ENCODE data around the gene EOGT. TPM values are rescaled to one million over a fixed set of nuclear protein-coding genes. Genes with fewer than 3 reads are reported as not detected.

The EOGT gene
- polyA plus RNA-seq, 2 donors: 13.3 to 28.1 TPM

DNA sequence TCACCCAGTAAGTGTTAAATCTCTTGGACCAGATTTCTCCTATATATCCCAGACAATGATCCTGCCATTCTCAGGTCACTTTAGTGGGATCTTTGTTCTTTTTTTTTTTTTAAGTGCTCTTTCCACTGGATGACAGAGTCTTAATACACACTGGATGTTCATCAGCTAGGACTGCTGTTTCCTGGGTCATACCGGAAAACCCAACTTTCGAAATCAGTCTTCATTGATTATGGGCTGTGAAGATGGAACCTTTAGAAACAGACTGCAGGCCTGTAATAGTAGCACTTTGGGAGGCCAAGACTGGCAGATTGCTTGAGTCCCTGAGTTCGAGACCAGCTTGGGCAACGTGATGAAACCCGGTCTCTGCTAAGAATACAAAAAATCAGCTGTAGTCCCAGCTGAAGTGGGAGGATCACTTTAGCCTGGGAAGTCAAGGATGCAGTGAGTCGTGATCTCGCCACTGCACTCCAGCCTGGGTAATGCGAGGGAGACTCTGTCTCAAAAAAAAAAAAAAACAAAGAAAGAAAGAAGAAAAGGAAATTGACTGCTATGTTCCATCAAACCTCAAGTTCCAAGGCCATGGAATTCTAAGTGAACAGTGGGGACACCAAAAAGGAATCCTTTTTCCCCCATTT, 2.3 kb downstream of the EOGT start:
- H3K4me3 ChIP-seq (ENCODE audit: low read depth in 1 of 2, low read length in 2 of 2): no peak overlapping the region
- H3K27ac ChIP-seq (ENCODE audit: low read depth in 2 of 2, low read length in 1 of 2): peak overlapping the region; percentile 13 to 47
- peaks cover 0 to 3% of the 10 kb centered on the region in 2 donors for H3K4me1 ChIP-seq (ENCODE audit: control insufficient read depth in 2 of 2, insufficient read depth in 2 of 2, low read length in 1 of 2)
- H3K36me3 ChIP-seq (ENCODE audit: control insufficient read depth in 2 of 2, insufficient read depth in 2 of 2, low read length in 1 of 2): no peaks in the 10 kb centered on the region
- H3K27me3 ChIP-seq (ENCODE audit: control insufficient read depth in 1 of 2, insufficient read depth in 2 of 2, low read length in 2 of 2): no peaks in the 10 kb centered on the region
- WGBS, 2 donors: 90 to 93% methylated on average over 8 of the region's 8 CpGs
- no peaks in the 10 kb centered on the region for H3K9me3 ChIP-seq (ENCODE audit: control insufficient read depth in 2 of 2, insufficient read depth in 1 of 2, low read depth in 1 of 2, low read length in 1 of 2)

DNA sequence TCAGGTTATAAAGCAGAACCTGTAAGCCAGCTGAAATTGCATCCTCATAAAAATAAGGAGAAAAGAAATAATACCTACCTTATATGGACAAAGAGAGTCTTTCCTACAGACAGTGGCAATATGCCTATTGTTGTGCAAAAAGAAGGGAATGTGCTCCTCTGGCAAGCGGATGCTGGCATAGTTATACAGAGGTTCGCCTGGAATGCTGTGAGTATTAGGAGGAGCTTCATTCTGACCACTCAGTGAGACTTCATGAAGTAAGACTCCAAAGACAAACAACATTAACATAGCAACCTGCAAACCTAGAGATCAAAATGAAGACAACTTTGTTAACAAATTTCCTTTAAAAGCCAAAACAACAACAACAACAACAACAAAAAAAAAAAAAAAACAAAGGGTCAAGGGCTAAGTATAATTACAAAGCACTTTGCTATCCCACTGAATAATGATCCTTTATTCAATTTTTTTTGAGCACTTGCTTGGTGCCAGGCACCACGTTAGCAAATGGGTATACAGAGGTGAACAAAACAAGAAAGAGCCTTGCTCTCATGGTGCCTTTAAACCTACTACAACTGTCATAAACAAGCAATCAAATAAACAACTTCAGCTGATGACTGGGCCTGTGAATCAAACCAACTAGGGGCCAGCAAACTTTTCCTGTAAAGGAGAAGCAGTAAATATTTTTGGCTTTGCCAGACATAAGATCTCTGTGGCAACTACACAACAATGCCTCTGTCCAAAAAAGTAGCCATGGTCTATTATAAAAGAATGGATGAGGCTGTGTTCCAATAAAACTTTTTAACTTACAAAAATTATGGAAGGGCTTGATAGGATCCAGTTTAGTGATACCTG, 3.7 kb downstream of the EOGT start:
- Histone ChIP-seq H3K9me3 (ENCODE audit: control insufficient read depth in 2 of 2, insufficient read depth in 1 of 2, low read depth in 1 of 2, low read length in 1 of 2) (no peaks in the 10 kb centered on the region), H3K4me3 (ENCODE audit: low read depth in 1 of 2, low read length in 2 of 2) (no peak overlapping the region), H3K27me3 (ENCODE audit: control insufficient read depth in 1 of 2, insufficient read depth in 2 of 2, low read length in 2 of 2) (no peaks in the 10 kb centered on the region), H3K4me1 (ENCODE audit: control insufficient read depth in 2 of 2, insufficient read depth in 2 of 2, low read length in 1 of 2) (peaks cover 0 to 3% of the 10 kb centered on the region in 2 donors), H3K27ac (ENCODE audit: low read depth in 2 of 2, low read length in 1 of 2) (peak overlapping the region in 1 of 2 donors; percentile 45), H3K36me3 (ENCODE audit: control insufficient read depth in 2 of 2, insufficient read depth in 2 of 2, low read length in 1 of 2) (peaks cover 0 to 2% of the 10 kb centered on the region in 2 donors)
- 51 to 64% methylated on average over 3 of the region's 3 CpGs for WGBS, 2 donors

DNA sequence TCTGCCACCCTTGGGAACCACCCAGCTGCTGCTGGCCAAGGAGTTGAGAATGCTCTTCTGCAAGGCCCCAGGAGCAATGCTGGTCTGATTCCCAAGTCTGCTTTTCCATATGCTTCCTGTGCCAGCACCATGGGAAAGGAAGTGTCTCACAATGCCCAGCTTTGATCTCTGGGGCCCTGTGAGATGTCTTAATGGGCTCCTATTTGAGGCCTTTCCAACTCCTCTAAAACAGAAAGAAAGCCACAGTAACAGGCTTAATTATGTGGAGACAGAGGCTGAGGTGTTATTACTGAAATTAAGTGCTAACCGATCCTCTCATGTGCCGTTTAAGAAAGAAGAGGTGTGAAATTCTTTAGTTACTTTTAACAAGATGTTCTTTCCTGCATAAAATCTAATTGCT, 4.5 kb downstream of the EOGT start:
- no peak overlapping the region for H3K4me3 ChIP-seq (ENCODE audit: low read depth in 1 of 2, low read length in 2 of 2)
- peaks cover 0 to 3% of the 10 kb centered on the region in 2 donors for H3K4me1 ChIP-seq (ENCODE audit: control insufficient read depth in 2 of 2, insufficient read depth in 2 of 2, low read length in 1 of 2)
- peaks cover 0 to 2% of the 10 kb centered on the region in 2 donors for H3K36me3 ChIP-seq (ENCODE audit: control insufficient read depth in 2 of 2, insufficient read depth in 2 of 2, low read length in 1 of 2)
- H3K27me3 ChIP-seq (ENCODE audit: control insufficient read depth in 1 of 2, insufficient read depth in 2 of 2, low read length in 2 of 2): no peaks in the 10 kb centered on the region
- H3K27ac ChIP-seq (ENCODE audit: low read depth in 2 of 2, low read length in 1 of 2): peak overlapping the region in 1 of 2 donors; percentile 31
- 66 to 78% methylated on average over 2 of the region's 2 CpGs for WGBS, 2 donors
- H3K9me3 ChIP-seq (ENCODE audit: control insufficient read depth in 2 of 2, insufficient read depth in 1 of 2, low read depth in 1 of 2, low read length in 1 of 2): no peaks in the 10 kb centered on the region

DNA sequence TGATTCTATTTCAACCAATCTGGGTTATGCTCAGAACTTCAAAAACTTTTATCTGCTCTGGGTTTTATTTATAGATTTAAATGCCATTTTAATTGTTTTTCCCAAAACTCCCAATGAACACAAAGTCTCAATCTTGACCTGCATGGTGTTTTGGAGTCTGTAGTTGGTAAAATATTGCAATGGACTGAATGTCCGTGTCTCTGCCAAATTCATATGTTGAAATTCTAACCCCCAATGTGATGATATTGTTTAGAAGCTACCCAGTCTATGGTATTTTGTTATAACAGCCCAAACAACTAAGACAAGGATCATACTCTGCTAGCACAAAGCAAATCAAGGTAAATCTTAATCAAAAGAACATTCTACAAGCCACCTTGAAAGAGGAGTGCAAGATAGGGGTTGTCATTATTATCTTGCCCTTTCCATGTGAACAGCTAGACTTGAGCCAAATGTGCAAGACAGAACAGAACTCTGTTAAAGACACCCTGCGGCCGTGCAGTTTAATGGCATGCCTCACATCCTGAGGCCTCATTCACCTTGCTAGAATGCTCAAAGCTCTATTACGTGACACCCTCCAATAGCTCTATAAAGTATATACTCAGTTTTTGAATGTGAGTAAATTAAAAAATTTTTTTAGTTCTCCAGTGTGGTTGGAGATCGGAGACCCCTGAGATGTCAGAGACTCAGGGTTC, 7.5 kb downstream of the EOGT start:
- WGBS, 2 donors: 56 to 73% methylated on average over 5 of the region's 5 CpGs
- H3K4me3 ChIP-seq (ENCODE audit: low read depth in 1 of 2, low read length in 2 of 2): no peak overlapping the region
- H3K36me3 ChIP-seq (ENCODE audit: control insufficient read depth in 2 of 2, insufficient read depth in 2 of 2, low read length in 1 of 2): peaks cover 2 to 6% of the 10 kb centered on the region in 2 donors
- no peak overlapping the region for H3K27ac ChIP-seq (ENCODE audit: low read depth in 2 of 2, low read length in 1 of 2)
- no peaks in the 10 kb centered on the region for H3K4me1 ChIP-seq (ENCODE audit: control insufficient read depth in 2 of 2, insufficient read depth in 2 of 2, low read length in 1 of 2)
- H3K27me3 ChIP-seq (ENCODE audit: control insufficient read depth in 1 of 2, insufficient read depth in 2 of 2, low read length in 2 of 2): no peaks in the 10 kb centered on the region
- H3K9me3 ChIP-seq (ENCODE audit: control insufficient read depth in 2 of 2, insufficient read depth in 1 of 2, low read depth in 1 of 2, low read length in 1 of 2): no peaks in the 10 kb centered on the region

DNA sequence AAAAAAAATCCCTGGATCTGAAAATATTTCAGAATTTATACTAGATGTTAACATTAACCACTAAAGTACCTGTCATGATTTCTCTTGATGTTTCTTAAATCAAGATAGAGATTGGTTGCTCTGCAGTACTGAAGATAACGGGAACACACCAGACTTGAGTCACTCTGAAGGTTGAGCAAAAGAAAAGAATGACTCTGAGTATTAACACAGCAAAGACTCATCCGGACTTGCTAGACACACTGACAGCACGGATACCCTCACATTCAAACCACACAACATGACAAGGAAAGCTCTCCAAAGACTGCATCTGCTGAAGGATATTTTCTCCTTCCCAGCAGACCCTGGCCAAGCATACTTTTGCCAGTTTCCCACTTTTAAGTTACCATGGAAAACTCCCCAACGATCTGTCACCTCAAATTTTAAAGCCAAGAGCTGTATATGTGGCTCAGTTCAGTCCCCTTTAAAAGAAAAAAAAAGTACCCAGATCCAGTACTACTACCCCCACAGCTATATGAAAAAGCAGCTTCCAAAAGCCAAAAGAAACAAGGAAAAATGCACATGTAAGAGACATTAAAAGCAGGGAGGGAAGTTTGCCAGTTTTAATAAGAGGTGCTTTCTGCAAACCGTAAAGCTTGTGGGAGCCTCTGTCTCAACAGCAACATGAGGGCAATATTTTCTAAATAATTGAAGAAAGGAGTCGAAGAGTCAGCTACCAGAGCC, 8.3 kb downstream of the EOGT start:
- no peak overlapping the region for H3K27ac ChIP-seq (ENCODE audit: low read depth in 2 of 2, low read length in 1 of 2)
- peaks cover 2 to 6% of the 10 kb centered on the region in 2 donors for H3K36me3 ChIP-seq (ENCODE audit: control insufficient read depth in 2 of 2, insufficient read depth in 2 of 2, low read length in 1 of 2)
- WGBS, 2 donors: 70 to 79% methylated on average over 6 of the region's 6 CpGs
- no peaks in the 10 kb centered on the region for H3K27me3 ChIP-seq (ENCODE audit: control insufficient read depth in 1 of 2, insufficient read depth in 2 of 2, low read length in 2 of 2)
- no peak overlapping the region for H3K4me3 ChIP-seq (ENCODE audit: low read depth in 1 of 2, low read length in 2 of 2)
- no peaks in the 10 kb centered on the region for H3K4me1 ChIP-seq (ENCODE audit: control insufficient read depth in 2 of 2, insufficient read depth in 2 of 2, low read length in 1 of 2)
- H3K9me3 ChIP-seq (ENCODE audit: control insufficient read depth in 2 of 2, insufficient read depth in 1 of 2, low read depth in 1 of 2, low read length in 1 of 2): no peaks in the 10 kb centered on the region

- Histone ChIP-seq H3K36me3 (ENCODE audit: control insufficient read depth in 2 of 2, insufficient read depth in 2 of 2, low read length in 1 of 2) (peaks cover 2 to 6% of the 10 kb centered on the region in 2 donors), H3K27ac (ENCODE audit: low read depth in 2 of 2, low read length in 1 of 2) (no peak overlapping the region), H3K9me3 (ENCODE audit: control insufficient read depth in 2 of 2, insufficient read depth in 1 of 2, low read depth in 1 of 2, low read length in 1 of 2) (no peaks in the 10 kb centered on the region), H3K4me3 (ENCODE audit: low read depth in 1 of 2, low read length in 2 of 2) (no peak overlapping the region), H3K27me3 (ENCODE audit: control insufficient read depth in 1 of 2, insufficient read depth in 2 of 2, low read length in 2 of 2) (no peaks in the 10 kb centered on the region), H3K4me1 (ENCODE audit: control insufficient read depth in 2 of 2, insufficient read depth in 2 of 2, low read length in 1 of 2) (no peaks in the 10 kb centered on the region)
- WGBS, 2 donors: 85 to 86% methylated on average over 9 of the region's 9 CpGs
Measured at GRCh38 chr3:69004138-69004537, 9.3 kb downstream of the EOGT start.

- Histone ChIP-seq H3K27ac (ENCODE audit: low read depth in 2 of 2, low read length in 1 of 2) (no peak overlapping the region), H3K36me3 (ENCODE audit: control insufficient read depth in 2 of 2, insufficient read depth in 2 of 2, low read length in 1 of 2) (peaks cover 11 to 17% of the 10 kb centered on the region in 2 donors), H3K9me3 (ENCODE audit: control insufficient read depth in 2 of 2, insufficient read depth in 1 of 2, low read depth in 1 of 2, low read length in 1 of 2) (no peaks in the 10 kb centered on the region), H3K4me3 (ENCODE audit: low read depth in 1 of 2, low read length in 2 of 2) (no peak overlapping the region), H3K4me1 (ENCODE audit: control insufficient read depth in 2 of 2, insufficient read depth in 2 of 2, low read length in 1 of 2) (no peaks in the 10 kb centered on the region), H3K27me3 (ENCODE audit: control insufficient read depth in 1 of 2, insufficient read depth in 2 of 2, low read length in 2 of 2) (no peaks in the 10 kb centered on the region)
- 78 to 83% methylated on average over 1 of the region's 1 CpG for WGBS, 2 donors
Measured at GRCh38 chr3:68999605-69000004, 13.9 kb downstream of the EOGT start.

- Histone ChIP-seq H3K36me3 (ENCODE audit: control insufficient read depth in 2 of 2, insufficient read depth in 2 of 2, low read length in 1 of 2) (peaks cover 12 to 17% of the 10 kb centered on the region in 2 donors), H3K9me3 (ENCODE audit: control insufficient read depth in 2 of 2, insufficient read depth in 1 of 2, low read depth in 1 of 2, low read length in 1 of 2) (no peaks in the 10 kb centered on the region), H3K4me1 (ENCODE audit: control insufficient read depth in 2 of 2, insufficient read depth in 2 of 2, low read length in 1 of 2) (no peaks in the 10 kb centered on the region)
Measured at GRCh38 chr3:68999158-68999557, 14.3 kb downstream of the EOGT start.

GRCh38 chr3:68997887-68998286, 15.6 kb downstream of the EOGT start:
- Histone ChIP-seq H3K27ac (ENCODE audit: low read depth in 2 of 2, low read length in 1 of 2) (no peak overlapping the region), H3K36me3 (ENCODE audit: control insufficient read depth in 2 of 2, insufficient read depth in 2 of 2, low read length in 1 of 2) (peaks cover 14 to 15% of the 10 kb centered on the region in 2 donors), H3K27me3 (ENCODE audit: control insufficient read depth in 1 of 2, insufficient read depth in 2 of 2, low read length in 2 of 2) (no peaks in the 10 kb centered on the region), H3K4me1 (ENCODE audit: control insufficient read depth in 2 of 2, insufficient read depth in 2 of 2, low read length in 1 of 2) (no peaks in the 10 kb centered on the region), H3K9me3 (ENCODE audit: control insufficient read depth in 2 of 2, insufficient read depth in 1 of 2, low read depth in 1 of 2, low read length in 1 of 2) (no peaks in the 10 kb centered on the region), H3K4me3 (ENCODE audit: low read depth in 1 of 2, low read length in 2 of 2) (no peak overlapping the region)
- WGBS, 2 donors: 77 to 79% methylated on average over 6 of the region's 6 CpGs

More at GRCh38 chr3:68999158-68999557, 14.3 kb downstream of the EOGT start:
- H3K27me3 ChIP-seq (ENCODE audit: control insufficient read depth in 1 of 2, insufficient read depth in 2 of 2, low read length in 2 of 2): no peaks in the 10 kb centered on the region
- no peak overlapping the region for H3K27ac ChIP-seq (ENCODE audit: low read depth in 2 of 2, low read length in 1 of 2)
- H3K4me3 ChIP-seq (ENCODE audit: low read depth in 1 of 2, low read length in 2 of 2): no peak overlapping the region
